RWPE2 (cell line): ENCODE measurements around the gene MED9.
"Not testable (repeated sequence)": the region's sequence is repeated elsewhere in the genome, so short reads cannot be mapped to it uniquely, and the experiment has no call there.

Experiments used
- ATAC-seq: fragments of 200-7000 bp; cut with Tn5 transposase; 3 replicates; pipeline ENCODE4 v1.9.1; 2021; ENCODE audit warnings: low read depth
- DNase-seq: peaks from one replicate; pipeline ENCODE4 v3.0.0-alpha.2; 2020; ENCODE audit warnings: low spot score
- H3K27ac ChIP-seq: fragments of 450-650 bp; 2 replicates; pipeline ENCODE4 v1.5.1; 2017; ENCODE audit warnings: mild to moderate bottlenecking; ENCODE audit not compliant: poor library complexity, severe bottlenecking
- H3K27me3 ChIP-seq: fragments of 250-450 bp; sonication (Bioruptor Pico); 2 replicates; pipeline ENCODE4 v1.5.1; 2021; ENCODE audit warnings: mild to moderate bottlenecking, moderate library complexity; ENCODE audit not compliant: insufficient read depth, poor library complexity, severe bottlenecking
- H3K36me3 ChIP-seq: fragments of 250-450 bp; sonication (Bioruptor Pico); 2 replicates; pipeline ENCODE4 v1.5.1; 2020; ENCODE audit warnings: low read depth, mild to moderate bottlenecking, moderate library complexity
- H3K4me1 ChIP-seq: fragments of 250-450 bp; sonication (Bioruptor Pico); 2 replicates; pipeline ENCODE4 v1.5.1; 2021; ENCODE audit warnings: mild to moderate bottlenecking, moderate library complexity; ENCODE audit not compliant: insufficient read depth, poor library complexity, severe bottlenecking
- H3K4me3 ChIP-seq: fragments of 250-450 bp; sonication (Bioruptor Pico); 2 replicates; pipeline ENCODE4 v1.5.1; 2021; ENCODE audit warnings: mild to moderate bottlenecking, moderate library complexity; ENCODE audit not compliant: severe bottlenecking
- H3K9me3 ChIP-seq: fragments of 250-450 bp; sonication (Bioruptor Pico); 2 replicates; pipeline ENCODE4 v1.5.1; 2021; ENCODE audit warnings: mild to moderate bottlenecking, moderate library complexity; ENCODE audit not compliant: severe bottlenecking
- TF ChIP-seq, protein P1 (sequence below): fragments of 450-650 bp; IDR thresholded peaks from one replicate; pipeline ENCODE4 v1.5.1; 2017; ENCODE audit warnings: mild to moderate bottlenecking, moderate library complexity; ENCODE audit not compliant: poor library complexity, severe bottlenecking

Gene MED9

GRCh38 chr17:17460038-17460437 is 16.8 kb upstream of the MED9 start:
- TF ChIP-seq, protein P1, sequence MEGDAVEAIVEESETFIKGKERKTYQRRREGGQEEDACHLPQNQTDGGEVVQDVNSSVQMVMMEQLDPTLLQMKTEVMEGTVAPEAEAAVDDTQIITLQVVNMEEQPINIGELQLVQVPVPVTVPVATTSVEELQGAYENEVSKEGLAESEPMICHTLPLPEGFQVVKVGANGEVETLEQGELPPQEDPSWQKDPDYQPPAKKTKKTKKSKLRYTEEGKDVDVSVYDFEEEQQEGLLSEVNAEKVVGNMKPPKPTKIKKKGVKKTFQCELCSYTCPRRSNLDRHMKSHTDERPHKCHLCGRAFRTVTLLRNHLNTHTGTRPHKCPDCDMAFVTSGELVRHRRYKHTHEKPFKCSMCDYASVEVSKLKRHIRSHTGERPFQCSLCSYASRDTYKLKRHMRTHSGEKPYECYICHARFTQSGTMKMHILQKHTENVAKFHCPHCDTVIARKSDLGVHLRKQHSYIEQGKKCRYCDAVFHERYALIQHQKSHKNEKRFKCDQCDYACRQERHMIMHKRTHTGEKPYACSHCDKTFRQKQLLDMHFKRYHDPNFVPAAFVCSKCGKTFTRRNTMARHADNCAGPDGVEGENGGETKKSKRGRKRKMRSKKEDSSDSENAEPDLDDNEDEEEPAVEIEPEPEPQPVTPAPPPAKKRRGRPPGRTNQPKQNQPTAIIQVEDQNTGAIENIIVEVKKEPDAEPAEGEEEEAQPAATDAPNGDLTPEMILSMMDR = no peak
- H3K27me3 ChIP-seq = peaks cover 5% of the 10 kb centered on the region
- no peaks in the 10 kb centered on the region for H3K9me3 ChIP-seq
- no peak overlapping the region for H3K27ac ChIP-seq
- H3K36me3 ChIP-seq = no peaks in the 10 kb centered on the region
- ATAC-seq = no peak
- no peak overlapping the region for H3K4me3 ChIP-seq
- no peak for DNase-seq
- H3K4me1 ChIP-seq = no peaks in the 10 kb centered on the region

- TF ChIP-seq, protein P1 = no peak
- ATAC-seq (no peak), DNase-seq (no peak)
- H3K27me3 ChIP-seq = peaks cover 5% of the 10 kb centered on the region
- H3K4me3 ChIP-seq = no peak overlapping the region
- H3K27ac ChIP-seq = no peak overlapping the region
- H3K4me1 ChIP-seq = peaks cover 2% of the 10 kb centered on the region
- H3K36me3 ChIP-seq = no peaks in the 10 kb centered on the region
- no peaks in the 10 kb centered on the region for H3K9me3 ChIP-seq
Observed at GRCh38 chr17:17462048-17462824, 14.6 kb upstream of the MED9 start.

GRCh38 chr17:17463821-17464220 is 13.0 kb upstream of the MED9 start:
- no peaks in the 10 kb centered on the region for H3K9me3 ChIP-seq
- no peaks in the 10 kb centered on the region for H3K36me3 ChIP-seq
- TF ChIP-seq, protein P1 = no peak
- ATAC-seq = no peak
- DNase-seq = no peak
- no peak overlapping the region for H3K4me3 ChIP-seq
- no peak overlapping the region for H3K27ac ChIP-seq
- H3K27me3 ChIP-seq = peaks cover 5% of the 10 kb centered on the region
- H3K4me1 ChIP-seq = peaks cover 2% of the 10 kb centered on the region

DNA sequence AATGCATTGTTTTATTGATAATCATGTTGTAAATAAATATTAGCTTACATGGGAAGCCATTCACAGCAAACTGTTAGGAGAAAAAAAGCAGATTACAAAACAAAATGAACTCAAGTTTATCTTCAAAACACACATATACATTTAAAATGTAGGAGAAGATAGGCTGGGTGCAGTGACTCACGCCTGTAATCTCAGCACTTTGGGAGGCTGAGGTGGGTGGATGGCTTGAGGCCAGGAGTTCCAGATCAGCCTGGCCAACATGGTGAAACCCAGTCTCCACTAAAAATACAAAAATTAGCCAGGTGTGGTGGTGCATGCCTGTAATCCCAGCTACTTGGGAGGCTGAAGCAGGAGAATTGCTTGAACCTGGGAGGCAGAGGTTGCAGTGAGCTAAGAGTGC is 10.9 kb upstream of the MED9 start:
- ATAC-seq, H3K36me3 ChIP-seq, H3K9me3 ChIP-seq, H3K27me3 ChIP-seq, DNase-seq, H3K4me1 ChIP-seq, H3K27ac ChIP-seq, H3K4me3 ChIP-seq: not testable (repeated sequence)

- Histone ChIP-seq H3K27ac (no peak overlapping the region), H3K4me1 (peaks cover 2% of the 10 kb centered on the region), H3K9me3 (no peaks in the 10 kb centered on the region), H3K4me3 (no peak overlapping the region), H3K36me3 (no peaks in the 10 kb centered on the region), H3K27me3 (peaks cover 5% of the 10 kb centered on the region)
- DNase-seq (no peak), ATAC-seq (no peak)
- TF ChIP-seq, protein P1 = no peak
Observed at GRCh38 chr17:17466511-17466910, 10.3 kb upstream of the MED9 start.
